ENCODE data around the gene ETV7.

DNA sequence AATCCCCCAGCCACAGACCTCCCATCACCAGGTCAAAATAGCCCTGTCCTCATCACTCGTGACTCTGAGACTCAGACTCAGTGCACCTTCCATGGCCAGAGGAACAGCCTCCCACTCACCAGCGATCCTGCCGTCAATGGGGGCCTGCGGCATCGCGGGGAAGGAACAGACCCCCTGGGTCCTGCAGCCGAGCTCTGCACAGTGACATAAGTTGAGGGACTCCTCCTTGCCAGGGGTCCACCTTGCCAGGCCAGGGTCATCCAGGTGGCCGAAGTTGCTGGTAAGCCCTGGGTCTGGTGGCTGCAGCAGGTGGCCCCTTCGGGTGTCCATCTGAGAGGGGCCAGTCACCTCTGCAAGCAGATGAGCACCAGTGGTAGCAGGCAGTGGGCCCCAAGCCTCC lies 16.3 kb downstream of the ETV7 start:
- TF ChIP-seq FOXM1 (IDR thresholded peaks at IDR 0.05; ENCODE audit: borderline replicate concordance) (no peak), CTBP1 (IDR thresholded peaks at IDR 0.05; ENCODE audit: borderline replicate concordance) (no peak), ELF4 (IDR thresholded peaks at IDR 0.05) (no peak), SP1 (IDR thresholded peaks at IDR 0.05) (no peak), PKNOX1 (IDR thresholded peaks at IDR 0.05) (no peak), TARDBP (IDR thresholded peaks at IDR 0.05) (no peak), NFRKB (IDR thresholded peaks at IDR 0.05) (no peak), FOXK2 (IDR thresholded peaks at IDR 0.05) (no peak), LEF1 (IDR thresholded peaks at IDR 0.05; ENCODE audit: borderline replicate concordance) (no peak), FOXA1 (IDR thresholded peaks at IDR 0.05) (no peak), ZNF384 (IDR thresholded peaks at IDR 0.05) (no peak), SUZ12 (IDR thresholded peaks at IDR 0.05) (no peak), HDGF (IDR thresholded peaks at IDR 0.05; ENCODE audit: borderline replicate concordance) (no peak), BHLHE40 (IDR thresholded peaks at IDR 0.05; ENCODE audit: borderline replicate concordance) (no peak)

All from HEK293T (cell line).